CD4-positive, alpha-beta T cell treated with Interleukin-17A for 4 hours (primary cell): ENCODE data around the gene TNFRSF13B.
"Not testable (repeated sequence)": the region's sequence is repeated elsewhere in the genome, so short reads cannot be mapped to it uniquely, and the experiment has no call there.

Source experiments
- DNase-seq: peaks from one replicate; pipeline ENCODE4 v3.0.0-alpha.2; 2020; ENCODE audit warnings: mixed read lengths

TNFRSF13B gene

GRCh38 chr17:17004997-17005614, 33.2 kb upstream of the TNFRSF13B start:
- not testable (repeated sequence) for DNase-seq

GRCh38 chr17:17004251-17004996, 32.5 kb upstream of the TNFRSF13B start:
- no peak for DNase-seq

- DNase-seq: not testable (repeated sequence)
These were observed 31.1 kb upstream of the TNFRSF13B start for GRCh38 chr17:17002731-17003715.

- DNase-seq: peak; percentile 85
These were observed 30.1 kb upstream of the TNFRSF13B start for GRCh38 chr17:17001874-17002520.

- no peak for DNase-seq
These were observed 29.3 kb upstream of the TNFRSF13B start for GRCh38 chr17:17001076-17001777.

- no peak for DNase-seq
These were observed 28.2 kb upstream of the TNFRSF13B start for GRCh38 chr17:16999931-17000625.

- DNase-seq: no peak
These were observed 25.9 kb upstream of the TNFRSF13B start for GRCh38 chr17:16997514-16998429.

GRCh38 chr17:16996726-16997125, 24.8 kb upstream of the TNFRSF13B start:
- DNase-seq: not testable (repeated sequence)

- DNase-seq: no peak
These were observed 24.0 kb upstream of the TNFRSF13B start for GRCh38 chr17:16995930-16996329.

- DNase-seq: no peak
These were observed 22.7 kb upstream of the TNFRSF13B start for GRCh38 chr17:16994631-16995030.

GRCh38 chr17:16991349-16992009, 19.6 kb upstream of the TNFRSF13B start:
- peak; percentile 93 for DNase-seq

GRCh38 chr17:16989953-16990860, 18.3 kb upstream of the TNFRSF13B start:
- DNase-seq: peak; percentile 23

GRCh38 chr17:16989230-16989952, 17.5 kb upstream of the TNFRSF13B start:
- DNase-seq: peak; percentile 51

GRCh38 chr17:16988749-16989229, 16.9 kb upstream of the TNFRSF13B start:
- DNase-seq: peak; percentile 30

GRCh38 chr17:16987830-16988601, 16.1 kb upstream of the TNFRSF13B start:
- DNase-seq: peak; percentile 79

GRCh38 chr17:16987066-16987829, 15.3 kb upstream of the TNFRSF13B start:
- no peak for DNase-seq
